H1 (cell line): ENCODE measurements around the gene LIPE. TPM values are rescaled to one million over a fixed set of nuclear protein-coding genes. Genes with fewer than 3 reads are reported as not detected.

Experiments
- CTCF ChIA-PET: fragments of 300-600 bp; sonication (Branson Sonifier 250); formaldehyde crosslinking; loops from one replicate; lab custom pipeline; 2021; ENCODE audit not compliant: partially characterized antibody; lab: Charles Lee
- POLR2A ChIA-PET: fragments of 300-600 bp; sonication (Branson Sonifier 250); formaldehyde crosslinking; loops from one replicate; lab custom pipeline; 2021; ENCODE audit warnings: inconsistent platforms; ENCODE audit not compliant: partially characterized antibody; lab: Charles Lee
- DNase-seq, 2 experiments: peaks; one replicate each; pipeline versions ENCODE4 v3.0.0 to v3.0.0-alpha.2; 2010 to 2022; ENCODE audit warnings: low spot score in 2 of 2, low read depth in 1 of 2, mixed read lengths in 1 of 2
- FAIRE-seq: peaks from 2 replicates; lab custom pipeline; 2011; peaks lifted over from hg19 to GRCh38; lab: Jason Lieb, UNC
- H2AFZ ChIP-seq: 2 replicates; pipeline ENCODE4 v1.8.1; 2012; ENCODE audit warnings: low read length, inconsistent platforms
- H2AK5ac ChIP-seq: 2 replicates; pipeline ENCODE4 v1.6.1; 2013; ENCODE audit warnings: low read depth, low read length
- H2BK120ac ChIP-seq: replicated peaks from 2 replicates; pipeline ENCODE3; 2013; ENCODE audit warnings: low read depth, low read length, inconsistent platforms
- H2BK12ac ChIP-seq: 2 replicates; pipeline ENCODE4 v1.6.1; 2013; ENCODE audit warnings: low read depth, low read length
- H2BK15ac ChIP-seq: 2 replicates; pipeline ENCODE4 v1.6.1; 2013; ENCODE audit warnings: low read length
- H2BK20ac ChIP-seq: 2 replicates; pipeline ENCODE4 v1.6.1; 2013; ENCODE audit warnings: low read length
- H2BK5ac ChIP-seq: 2 replicates; pipeline ENCODE4 v1.6.1; 2013; ENCODE audit warnings: low read depth, low read length
- H3K14ac ChIP-seq: 2 replicates; pipeline ENCODE4 v1.6.1; 2013; ENCODE audit warnings: inconsistent platforms; ENCODE audit not compliant: insufficient read length
- H3K18ac ChIP-seq: 2 replicates; pipeline ENCODE4 v1.6.1; 2013; ENCODE audit warnings: low read length; ENCODE audit errors: extremely low read depth
- H3K23ac ChIP-seq: 2 replicates; pipeline ENCODE4 v1.6.1; 2013; ENCODE audit warnings: inconsistent platforms; ENCODE audit not compliant: insufficient read length
- H3K23me2 ChIP-seq: 2 replicates; pipeline ENCODE4 v1.6.1; 2013; ENCODE audit warnings: low read depth, low read length
- H3K27ac ChIP-seq: 2 replicates; pipeline ENCODE4 v1.6.1; 2011; ENCODE audit warnings: low read depth, low read length, inconsistent platforms
- H3K27me3 ChIP-seq, 4 experiments: replicated peaks in 1 of 4; 1 replicate in 1 of 4; 2 replicates in 3 of 4; pipeline versions ENCODE4 v1.6.1 to v1.8.1; 2011 to 2013; ENCODE audit warnings: low read length in 3 of 4, mild to moderate bottlenecking in 3 of 4, inconsistent platforms in 2 of 4, mixed read lengths in 2 of 4, moderate library complexity in 1 of 4; ENCODE audit not compliant: control insufficient read depth in 3 of 4, insufficient read depth in 3 of 4; ENCODE audit errors: extremely low read depth in 1 of 4
- H3K36me3 ChIP-seq, 4 experiments: 2 replicates each; pipeline versions ENCODE4 v1.6.1 to v1.8.1; 2011 to 2013; ENCODE audit warnings: mild to moderate bottlenecking in 4 of 4, low read length in 3 of 4, moderate library complexity in 2 of 4, control low read depth in 1 of 4, inconsistent platforms in 1 of 4; ENCODE audit not compliant: insufficient read depth in 4 of 4, control insufficient read depth in 2 of 4
- H3K4ac ChIP-seq: replicated peaks from 2 replicates; pipeline ENCODE3; 2013; ENCODE audit warnings: low read length, low read depth, mixed read lengths, inconsistent platforms; ENCODE audit not compliant: insufficient read length
- H3K4me1 ChIP-seq, 4 experiments: replicated peaks in 1 of 4; 1 replicate in 1 of 4; 2 replicates in 3 of 4; pipeline versions ENCODE4 v1.6.1 to v1.8.1; 2011 to 2013; ENCODE audit warnings: low read length in 3 of 4, inconsistent platforms in 2 of 4, mixed read lengths in 1 of 4; ENCODE audit not compliant: insufficient read depth in 4 of 4, control insufficient read depth in 3 of 4
- H3K4me2 ChIP-seq, 2 experiments: 2 replicates each; pipeline versions ENCODE4 v1.6.1 to v1.8.1; 2011 to 2013; ENCODE audit warnings: low read depth in 2 of 2, low read length in 2 of 2, control low read depth in 1 of 2, inconsistent platforms in 1 of 2, mild to moderate bottlenecking in 1 of 2; ENCODE audit not compliant: insufficient read depth in 1 of 2
- H3K4me3 ChIP-seq, 4 experiments: fragments of 200-600, 300-600 bp in 1 of 4; sonication (generic), shearing (Covaris generic), sonication (Bioruptor Twin) in 1 of 4; 2 replicates each; pipeline versions ENCODE4 v1.5.1 to v1.8.1; 2011 to 2016; ENCODE audit warnings: low read length in 4 of 4, low read depth in 3 of 4, control low read depth in 2 of 4, inconsistent platforms in 2 of 4, mild to moderate bottlenecking in 2 of 4, mixed read lengths in 1 of 4, moderate library complexity in 1 of 4; ENCODE audit not compliant: insufficient read depth in 2 of 4; ENCODE audit errors: extremely low read depth in 1 of 4
- H3K56ac ChIP-seq: replicated peaks from 2 replicates; pipeline ENCODE3; 2013; ENCODE audit warnings: low read depth, mild to moderate bottlenecking, mixed read lengths, low read length, inconsistent platforms; ENCODE audit not compliant: insufficient read length
- H3K79me1 ChIP-seq: 2 replicates; pipeline ENCODE4 v1.6.1; 2013; ENCODE audit warnings: low read depth, low read length, control low read depth
- H3K79me2 ChIP-seq, 2 experiments: 2 replicates each; pipeline versions ENCODE4 v1.6.1 to v1.8.1; 2012 to 2013; ENCODE audit warnings: low read length in 2 of 2, mild to moderate bottlenecking in 2 of 2, inconsistent platforms in 1 of 2; ENCODE audit not compliant: insufficient read depth in 2 of 2, control insufficient read depth in 1 of 2
- H3K9ac ChIP-seq, 4 experiments: replicated peaks in 1 of 4; 1 replicate in 1 of 4; 2 replicates in 3 of 4; pipeline versions ENCODE4 v1.6.1 to v1.8.1; 2011 to 2013; ENCODE audit warnings: low read depth in 3 of 4, low read length in 3 of 4, control low read depth in 2 of 4, mild to moderate bottlenecking in 2 of 4, moderate library complexity in 2 of 4, inconsistent platforms in 1 of 4; ENCODE audit errors: extremely low read depth in 1 of 4
- H3K9me3 ChIP-seq, 2 experiments: 2 replicates each; pipeline versions ENCODE4 v1.6.1 to v1.8.1; 2012 to 2013; ENCODE audit warnings: mild to moderate bottlenecking in 2 of 2, moderate library complexity in 2 of 2, control low read depth in 1 of 2, inconsistent platforms in 1 of 2, low read depth in 1 of 2, low read length in 1 of 2, mixed read lengths in 1 of 2; ENCODE audit not compliant: insufficient read depth in 2 of 2
- H4K20me1 ChIP-seq, 2 experiments: replicated peaks in 1 of 2; 2 replicates each; pipeline versions ENCODE3 to v1.8.1; 2011 to 2013; ENCODE audit warnings: inconsistent platforms in 2 of 2, low read length in 2 of 2, mild to moderate bottlenecking in 1 of 2; ENCODE audit not compliant: insufficient read depth in 2 of 2, control insufficient read depth in 1 of 2
- H4K5ac ChIP-seq: 2 replicates; pipeline ENCODE4 v1.6.1; 2013; ENCODE audit warnings: low read length, low read depth, mixed read lengths, inconsistent platforms; ENCODE audit not compliant: insufficient read length
- H4K8ac ChIP-seq: 2 replicates; pipeline ENCODE4 v1.8.0; 2013; ENCODE audit warnings: mild to moderate bottlenecking, moderate library complexity, low read length, inconsistent platforms; ENCODE audit not compliant: insufficient read depth; ENCODE audit errors: extremely low read depth
- H4K91ac ChIP-seq: replicated peaks from 2 replicates; pipeline ENCODE3; 2013; ENCODE audit warnings: low read length, mixed read lengths, inconsistent platforms; ENCODE audit not compliant: insufficient read length
- BCL11A ChIP-seq, 2 experiments: IDR thresholded peaks; one replicate each; pipeline ENCODE4 v1.6.1; 2011; ENCODE audit warnings: low read depth in 2 of 2, low read length in 2 of 2, mild to moderate bottlenecking in 2 of 2
- CBX8 ChIP-seq: fragments of 300-800, 300-1000 bp; sonication (generic); IDR thresholded peaks from 2 replicates; pipeline ENCODE4 v1.7.1; 2016; ENCODE audit warnings: low read depth, low read length, borderline replicate concordance
- CREB1 ChIP-seq: IDR thresholded peaks from 2 replicates; pipeline ENCODE4 v1.6.1; 2012; ENCODE audit warnings: inconsistent platforms
- GTF2F1 ChIP-seq: IDR thresholded peaks from 2 replicates; pipeline ENCODE4 v1.6.1; 2012; ENCODE audit warnings: low read depth, low read length, improper control_type of control experiment, borderline replicate concordance
- JUN ChIP-seq: IDR thresholded peaks from 2 replicates; pipeline ENCODE4 v1.6.1; 2011; ENCODE audit warnings: low read depth, mild to moderate bottlenecking, improper control_type of control experiment, low read length
- KDM4A ChIP-seq: IDR thresholded peaks from one replicate; pipeline ENCODE4 v1.7.1; 2012; ENCODE audit warnings: low read depth, mild to moderate bottlenecking, moderate library complexity, low read length, inconsistent platforms; ENCODE audit not compliant: severe bottlenecking
- RNF2 ChIP-seq: fragments of 200-900, 300-1000 bp; sonication (generic); IDR thresholded peaks from 2 replicates; pipeline ENCODE4 v1.7.1; 2016; ENCODE audit warnings: borderline replicate concordance, low read depth, mild to moderate bottlenecking, antibody characterized with exemption, low read length; ENCODE audit not compliant: poor library complexity, severe bottlenecking; ENCODE audit errors: missing control alignments
- RXRA ChIP-seq: IDR thresholded peaks from 2 replicates; pipeline ENCODE4 v1.6.1; 2011; ENCODE audit warnings: low read depth, mild to moderate bottlenecking, low read length, moderate library complexity; ENCODE audit not compliant: insufficient read depth
- SP2 ChIP-seq: IDR thresholded peaks from 2 replicates; pipeline ENCODE4 v1.6.1; 2012; ENCODE audit warnings: mild to moderate bottlenecking, low read length, inconsistent platforms
- TAF1 ChIP-seq: IDR thresholded peaks from 2 replicates; pipeline ENCODE4 v1.6.1; 2011; ENCODE audit warnings: mild to moderate bottlenecking, low read depth, low read length
- WGBS, 2 experiments: shearing (Covaris generic) in 1 of 2; methylation state at CpG; one replicate each; pipeline versions ENCODE4 v1.1.6 to v1.1.7; 2013 to 2015; ENCODE audit warnings: low lambda C conversion rate in 2 of 2, mixed read lengths in 2 of 2, inconsistent platforms in 1 of 2, low coverage in 1 of 2, missing lambda C conversion rate in 1 of 2; ENCODE audit not compliant: insufficient replicate concordance in 2 of 2, insufficient coverage in 1 of 2, insufficient read length in 1 of 2; ENCODE audit errors: extremely low coverage in 1 of 2, missing lambda C conversion rate in 1 of 2; 5-methylcytosine and 5-hydroxymethylcytosine counted together
- polyA plus RNA-seq, 7 experiments: library from polyadenylated mRNA; depleted of rRNA in 3 of 7; stranded (reverse) in 5 of 7; unstranded in 2 of 7; fragments of >200 nt in 5 of 7; fragments of 200-250 nt in 2 of 7; gene quantifications; 1 replicate in 5 of 7; 2 replicates in 1 of 7; 4 replicates in 1 of 7; pipeline versions ENCODE4 v1.2.1 to v1.2.3, GENCODE V29; 2011 to 2013; ENCODE audit warnings: missing spikeins in 2 of 7, mixed read lengths in 2 of 7
- total RNA-seq: library from RNA; stranded (reverse); fragmentation: NEBNext Ultra II Directional; extraction: Animal tissue kit (Norgen Biotek cat#: 25700); gene quantifications from 2 replicates; pipeline ENCODE4 v1.2.1, GENCODE V29; 2021

Gene LIPE
- total and polyA plus RNA-seq, 2 of the 8 experiments (the other 6 are each of a cell fraction or from before 2014, with no cell fraction given): 8.7 to 15.9 TPM

DNA sequence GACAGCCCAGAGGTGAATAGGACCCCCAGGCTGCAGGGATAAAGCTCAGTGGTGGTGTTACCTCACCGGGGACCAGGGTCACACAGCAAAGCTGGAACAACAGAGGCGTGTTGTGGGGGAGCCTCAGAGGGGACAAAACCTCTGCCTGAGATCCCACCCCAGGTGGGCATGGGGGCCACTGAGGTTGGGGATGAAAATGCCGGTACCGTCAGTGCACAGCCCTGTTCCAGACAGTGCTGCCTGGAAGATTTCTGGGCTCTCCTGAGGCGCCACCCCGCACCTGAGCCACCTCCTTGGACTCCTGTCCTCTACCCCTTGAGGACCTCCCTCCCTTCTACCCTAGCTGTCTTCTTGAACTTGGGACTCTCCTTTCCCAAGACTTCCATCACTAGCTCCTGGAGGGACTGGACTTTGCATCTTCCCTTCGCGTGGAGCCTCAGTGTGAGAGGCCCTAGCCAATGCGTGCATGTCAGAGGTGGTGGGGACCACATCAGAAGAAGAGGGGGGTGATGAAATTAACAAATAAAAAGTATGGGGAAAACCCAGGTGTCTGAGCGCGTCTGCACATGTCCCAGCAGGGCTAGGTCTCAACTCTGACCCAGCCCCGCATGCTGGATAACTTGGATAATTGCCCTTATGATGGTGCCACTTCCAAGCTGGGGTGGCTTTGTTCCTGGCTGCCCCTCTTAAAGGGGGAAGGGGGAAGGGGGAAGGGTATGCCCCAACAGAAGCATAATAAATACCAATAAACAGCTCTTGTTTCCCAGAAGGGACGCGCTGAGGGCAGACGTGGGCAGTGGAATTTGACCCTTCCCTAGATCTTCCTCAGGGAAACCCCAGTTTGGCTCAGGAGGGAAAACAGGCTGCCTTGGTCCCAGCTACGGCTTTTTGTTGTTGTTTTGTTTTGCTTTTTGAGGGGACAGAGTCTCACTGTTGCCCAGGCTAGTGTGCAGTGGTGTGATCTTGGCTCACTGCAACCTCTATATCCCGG, 48.7 kb downstream of the LIPE start:
- no peaks in the 10 kb centered on the region for H3K9me3 ChIP-seq
- H3K79me1 ChIP-seq: no peaks in the 10 kb centered on the region
- H2BK12ac ChIP-seq: peak overlapping the region; percentile 50; the same call in 1 of the 2 replicates
- no peak overlapping the region for H2BK120ac ChIP-seq
- no peak overlapping the region; a peak in 1 of 7 replicates for H3K9ac ChIP-seq
- H3K4me2 ChIP-seq: no peak overlapping the region
- peaks cover 0 to 7% (median 0%) of the 10 kb centered on the region in 4 experiments; a peak in 3 of 8 replicates for H3K36me3 ChIP-seq
- no peak overlapping the region for H4K8ac ChIP-seq
- no peak overlapping the region; the same call in 1 of the 2 replicates for H3K18ac ChIP-seq
- 91% methylated on average over 17 of the region's 17 CpGs; no CpG with 5 or more reads in 1 of the 2 experiments for WGBS, 2 experiments
- no peak overlapping the region for H3K56ac ChIP-seq
- no peak for DNase-seq
- H2BK15ac ChIP-seq: no peak overlapping the region
- H3K27ac ChIP-seq: no peak overlapping the region; the same call in 1 of the 2 replicates
- ChIA-PET CTCF (interaction anchor here (0.9 to 2.3 kb wide), 9 partner anchors 8 to 62 kb away, joined by 3 to 14 read pairs (median 3); no protein-coding TSS in a partner anchor), POLR2A (interaction anchor here (0.6 to 6.1 kb wide), 9 partner anchors 7 to 39 kb away, joined by 3 to 43 read pairs (median 4); no protein-coding TSS in a partner anchor)
- no peaks in the 10 kb centered on the region for H3K79me2 ChIP-seq
- peak overlapping the region; percentile 57 for H4K91ac ChIP-seq
- no peaks in the 10 kb centered on the region for H3K23me2 ChIP-seq
- no peak overlapping the region for H4K5ac ChIP-seq
- peaks cover 0 to 3% (median 1%) of the 10 kb centered on the region in 4 experiments; a peak in 4 of 7 replicates for H3K4me1 ChIP-seq
- no peak overlapping the region for H3K4ac ChIP-seq
- no peak overlapping the region for H2BK20ac ChIP-seq
- no peaks in the 10 kb centered on the region; a peak in 1 of 7 replicates for H3K27me3 ChIP-seq
- 0 out of 2 replicates have a peak overlapping the region, but pooled peaks have one; percentile 60 for H2AK5ac ChIP-seq
- no peak overlapping the region for H2AFZ ChIP-seq
- no peak for FAIRE-seq
- no peak overlapping the region for H3K23ac ChIP-seq
- H3K14ac ChIP-seq: no peak overlapping the region
- H2BK5ac ChIP-seq: no peak overlapping the region
- H4K20me1 ChIP-seq: no peaks in the 10 kb centered on the region
- H3K4me3 ChIP-seq: no peak overlapping the region
- TF ChIP-seq CBX8 (no peak), GTF2F1 (no peak), TAF1 (no peak), KDM4A (no peak), SP2 (no peak), JUN (no peak), RXRA (no peak), CREB1 (no peak), RNF2 (no peak), BCL11A (IDR thresholded peaks at IDR 0.05; ENCODE audit: low read depth in 2 of 2, low read length in 2 of 2) (no peak)
